H1 (cell line): ENCODE results near the gene CYYR1. TPM values are rescaled to one million over a fixed set of nuclear protein-coding genes. Genes with fewer than 3 reads are reported as not detected.

Experiments used
- CTCF ChIA-PET: fragments of 300-600 bp; sonication (Branson Sonifier 250); formaldehyde crosslinking; loops from one replicate; lab custom pipeline; 2021; ENCODE audit not compliant: partially characterized antibody; lab: Charles Lee
- POLR2A ChIA-PET: fragments of 300-600 bp; sonication (Branson Sonifier 250); formaldehyde crosslinking; loops from one replicate; lab custom pipeline; 2021; ENCODE audit warnings: inconsistent platforms; ENCODE audit not compliant: partially characterized antibody; lab: Charles Lee
- DNase-seq, 2 experiments: peaks; one replicate each; pipeline versions ENCODE4 v3.0.0 to v3.0.0-alpha.2; 2010 to 2022; ENCODE audit warnings: low spot score in 2 of 2, low read depth in 1 of 2, mixed read lengths in 1 of 2
- FAIRE-seq: peaks from 2 replicates; lab custom pipeline; 2011; peaks lifted over from hg19 to GRCh38; lab: Jason Lieb, UNC
- H2AFZ ChIP-seq: 2 replicates; pipeline ENCODE4 v1.8.1; 2012; ENCODE audit warnings: low read length, inconsistent platforms
- H2AK5ac ChIP-seq: 2 replicates; pipeline ENCODE4 v1.6.1; 2013; ENCODE audit warnings: low read depth, low read length
- H2BK120ac ChIP-seq: replicated peaks from 2 replicates; pipeline ENCODE3; 2013; ENCODE audit warnings: low read depth, low read length, inconsistent platforms
- H2BK12ac ChIP-seq: 2 replicates; pipeline ENCODE4 v1.6.1; 2013; ENCODE audit warnings: low read depth, low read length
- H2BK15ac ChIP-seq: 2 replicates; pipeline ENCODE4 v1.6.1; 2013; ENCODE audit warnings: low read length
- H2BK20ac ChIP-seq: 2 replicates; pipeline ENCODE4 v1.6.1; 2013; ENCODE audit warnings: low read length
- H2BK5ac ChIP-seq: 2 replicates; pipeline ENCODE4 v1.6.1; 2013; ENCODE audit warnings: low read depth, low read length
- H3K14ac ChIP-seq: 2 replicates; pipeline ENCODE4 v1.6.1; 2013; ENCODE audit warnings: inconsistent platforms; ENCODE audit not compliant: insufficient read length
- H3K18ac ChIP-seq: 2 replicates; pipeline ENCODE4 v1.6.1; 2013; ENCODE audit warnings: low read length; ENCODE audit errors: extremely low read depth
- H3K23ac ChIP-seq: 2 replicates; pipeline ENCODE4 v1.6.1; 2013; ENCODE audit warnings: inconsistent platforms; ENCODE audit not compliant: insufficient read length
- H3K23me2 ChIP-seq: 2 replicates; pipeline ENCODE4 v1.6.1; 2013; ENCODE audit warnings: low read depth, low read length
- H3K27ac ChIP-seq: 2 replicates; pipeline ENCODE4 v1.6.1; 2011; ENCODE audit warnings: low read depth, low read length, inconsistent platforms
- H3K27me3 ChIP-seq, 4 experiments: replicated peaks in 1 of 4; 1 replicate in 1 of 4; 2 replicates in 3 of 4; pipeline versions ENCODE4 v1.6.1 to v1.8.1; 2011 to 2013; ENCODE audit warnings: low read length in 3 of 4, mild to moderate bottlenecking in 3 of 4, inconsistent platforms in 2 of 4, mixed read lengths in 2 of 4, moderate library complexity in 1 of 4; ENCODE audit not compliant: control insufficient read depth in 3 of 4, insufficient read depth in 3 of 4; ENCODE audit errors: extremely low read depth in 1 of 4
- H3K36me3 ChIP-seq, 4 experiments: 2 replicates each; pipeline versions ENCODE4 v1.6.1 to v1.8.1; 2011 to 2013; ENCODE audit warnings: mild to moderate bottlenecking in 4 of 4, low read length in 3 of 4, moderate library complexity in 2 of 4, control low read depth in 1 of 4, inconsistent platforms in 1 of 4; ENCODE audit not compliant: insufficient read depth in 4 of 4, control insufficient read depth in 2 of 4
- H3K4ac ChIP-seq: replicated peaks from 2 replicates; pipeline ENCODE3; 2013; ENCODE audit warnings: low read length, low read depth, mixed read lengths, inconsistent platforms; ENCODE audit not compliant: insufficient read length
- H3K4me1 ChIP-seq, 4 experiments: replicated peaks in 1 of 4; 1 replicate in 1 of 4; 2 replicates in 3 of 4; pipeline versions ENCODE4 v1.6.1 to v1.8.1; 2011 to 2013; ENCODE audit warnings: low read length in 3 of 4, inconsistent platforms in 2 of 4, mixed read lengths in 1 of 4; ENCODE audit not compliant: insufficient read depth in 4 of 4, control insufficient read depth in 3 of 4
- H3K4me2 ChIP-seq, 2 experiments: 2 replicates each; pipeline versions ENCODE4 v1.6.1 to v1.8.1; 2011 to 2013; ENCODE audit warnings: low read depth in 2 of 2, low read length in 2 of 2, control low read depth in 1 of 2, inconsistent platforms in 1 of 2, mild to moderate bottlenecking in 1 of 2; ENCODE audit not compliant: insufficient read depth in 1 of 2
- H3K4me3 ChIP-seq, 4 experiments: fragments of 200-600, 300-600 bp in 1 of 4; sonication (generic), shearing (Covaris generic), sonication (Bioruptor Twin) in 1 of 4; 2 replicates each; pipeline versions ENCODE4 v1.5.1 to v1.8.1; 2011 to 2016; ENCODE audit warnings: low read length in 4 of 4, low read depth in 3 of 4, control low read depth in 2 of 4, inconsistent platforms in 2 of 4, mild to moderate bottlenecking in 2 of 4, mixed read lengths in 1 of 4, moderate library complexity in 1 of 4; ENCODE audit not compliant: insufficient read depth in 2 of 4; ENCODE audit errors: extremely low read depth in 1 of 4
- H3K56ac ChIP-seq: replicated peaks from 2 replicates; pipeline ENCODE3; 2013; ENCODE audit warnings: low read depth, mild to moderate bottlenecking, mixed read lengths, low read length, inconsistent platforms; ENCODE audit not compliant: insufficient read length
- H3K79me1 ChIP-seq: 2 replicates; pipeline ENCODE4 v1.6.1; 2013; ENCODE audit warnings: low read depth, low read length, control low read depth
- H3K79me2 ChIP-seq, 2 experiments: 2 replicates each; pipeline versions ENCODE4 v1.6.1 to v1.8.1; 2012 to 2013; ENCODE audit warnings: low read length in 2 of 2, mild to moderate bottlenecking in 2 of 2, inconsistent platforms in 1 of 2; ENCODE audit not compliant: insufficient read depth in 2 of 2, control insufficient read depth in 1 of 2
- H3K9ac ChIP-seq, 4 experiments: replicated peaks in 1 of 4; 1 replicate in 1 of 4; 2 replicates in 3 of 4; pipeline versions ENCODE4 v1.6.1 to v1.8.1; 2011 to 2013; ENCODE audit warnings: low read depth in 3 of 4, low read length in 3 of 4, control low read depth in 2 of 4, mild to moderate bottlenecking in 2 of 4, moderate library complexity in 2 of 4, inconsistent platforms in 1 of 4; ENCODE audit errors: extremely low read depth in 1 of 4
- H3K9me3 ChIP-seq, 2 experiments: 2 replicates each; pipeline versions ENCODE4 v1.6.1 to v1.8.1; 2012 to 2013; ENCODE audit warnings: mild to moderate bottlenecking in 2 of 2, moderate library complexity in 2 of 2, control low read depth in 1 of 2, inconsistent platforms in 1 of 2, low read depth in 1 of 2, low read length in 1 of 2, mixed read lengths in 1 of 2; ENCODE audit not compliant: insufficient read depth in 2 of 2
- H4K20me1 ChIP-seq, 2 experiments: replicated peaks in 1 of 2; 2 replicates each; pipeline versions ENCODE3 to v1.8.1; 2011 to 2013; ENCODE audit warnings: inconsistent platforms in 2 of 2, low read length in 2 of 2, mild to moderate bottlenecking in 1 of 2; ENCODE audit not compliant: insufficient read depth in 2 of 2, control insufficient read depth in 1 of 2
- H4K5ac ChIP-seq: 2 replicates; pipeline ENCODE4 v1.6.1; 2013; ENCODE audit warnings: low read length, low read depth, mixed read lengths, inconsistent platforms; ENCODE audit not compliant: insufficient read length
- H4K8ac ChIP-seq: 2 replicates; pipeline ENCODE4 v1.8.0; 2013; ENCODE audit warnings: mild to moderate bottlenecking, moderate library complexity, low read length, inconsistent platforms; ENCODE audit not compliant: insufficient read depth; ENCODE audit errors: extremely low read depth
- H4K91ac ChIP-seq: replicated peaks from 2 replicates; pipeline ENCODE3; 2013; ENCODE audit warnings: low read length, mixed read lengths, inconsistent platforms; ENCODE audit not compliant: insufficient read length
- CREB1 ChIP-seq: IDR thresholded peaks from 2 replicates; pipeline ENCODE4 v1.6.1; 2012; ENCODE audit warnings: inconsistent platforms
- FOSL1 ChIP-seq: IDR thresholded peaks from 2 replicates; pipeline ENCODE4 v1.6.1; 2011; ENCODE audit warnings: mild to moderate bottlenecking, low read depth, low read length, moderate library complexity; ENCODE audit not compliant: insufficient read depth
- POLR2A ChIP-seq, 2 experiments: IDR thresholded peaks; 1 replicate in 1 of 2; 2 replicates in 1 of 2; pipeline ENCODE4 v1.6.1; 2011; ENCODE audit warnings: low read depth in 2 of 2, low read length in 2 of 2, mild to moderate bottlenecking in 2 of 2; ENCODE audit errors: control extremely low read depth in 1 of 2
- WGBS, 2 experiments: shearing (Covaris generic) in 1 of 2; methylation state at CpG; one replicate each; pipeline versions ENCODE4 v1.1.6 to v1.1.7; 2013 to 2015; ENCODE audit warnings: low lambda C conversion rate in 2 of 2, mixed read lengths in 2 of 2, inconsistent platforms in 1 of 2, low coverage in 1 of 2, missing lambda C conversion rate in 1 of 2; ENCODE audit not compliant: insufficient replicate concordance in 2 of 2, insufficient coverage in 1 of 2, insufficient read length in 1 of 2; ENCODE audit errors: extremely low coverage in 1 of 2, missing lambda C conversion rate in 1 of 2; 5-methylcytosine and 5-hydroxymethylcytosine counted together
- polyA plus RNA-seq, 7 experiments: library from polyadenylated mRNA; depleted of rRNA in 3 of 7; stranded (reverse) in 5 of 7; unstranded in 2 of 7; fragments of >200 nt in 5 of 7; fragments of 200-250 nt in 2 of 7; gene quantifications; 1 replicate in 5 of 7; 2 replicates in 1 of 7; 4 replicates in 1 of 7; pipeline versions ENCODE4 v1.2.1 to v1.2.3, GENCODE V29; 2011 to 2013; ENCODE audit warnings: missing spikeins in 2 of 7, mixed read lengths in 2 of 7
- total RNA-seq: library from RNA; stranded (reverse); fragmentation: NEBNext Ultra II Directional; extraction: Animal tissue kit (Norgen Biotek cat#: 25700); gene quantifications from 2 replicates; pipeline ENCODE4 v1.2.1, GENCODE V29; 2021

CYYR1 gene
- total and polyA plus RNA-seq, 2 of the 8 experiments (the other 6 are each of a cell fraction or from before 2014, with no cell fraction given), result 12.2 to 37.9 TPM

DNA sequence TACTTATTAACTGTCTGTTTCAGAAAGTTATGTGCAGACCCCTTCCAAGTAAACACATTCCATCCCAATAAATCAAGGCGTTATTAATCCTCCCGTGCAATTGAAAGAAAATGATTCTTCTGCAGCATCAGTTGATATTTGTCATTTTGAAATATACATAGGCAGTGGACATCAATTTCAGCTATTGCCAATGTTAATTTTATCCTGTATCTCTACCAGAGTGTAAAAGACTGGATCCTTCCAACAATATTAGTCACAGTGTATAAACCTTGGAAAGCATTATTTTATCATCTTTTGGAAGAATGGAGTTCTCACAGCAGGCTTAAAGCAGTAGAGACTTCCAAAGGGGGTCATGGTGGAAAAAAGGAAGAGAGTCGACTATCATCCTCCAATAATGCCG lies 150.4 kb downstream of the CYYR1 start:
- Histone ChIP-seq H3K36me3 (no peaks in the 10 kb centered on the region), H3K9me3 (no peaks in the 10 kb centered on the region; a peak in 1 of 4 replicates), H3K79me1 (no peaks in the 10 kb centered on the region), H2BK15ac (no peak overlapping the region), H4K20me1 (no peaks in the 10 kb centered on the region), H3K18ac (no peak overlapping the region), H2AK5ac (no peak overlapping the region), H3K27me3 (no peaks in the 10 kb centered on the region), H4K91ac (no peak overlapping the region), H2BK12ac (no peak overlapping the region), H3K23me2 (no peaks in the 10 kb centered on the region), H3K14ac (no peak overlapping the region), H3K4me3 (no peak overlapping the region), H3K4ac (no peak overlapping the region), H2BK20ac (no peak overlapping the region), H3K79me2 (no peaks in the 10 kb centered on the region), H4K8ac (no peak overlapping the region), H4K5ac (no peak overlapping the region), H3K23ac (no peak overlapping the region), H2BK120ac (no peak overlapping the region)
- 94% methylated on average over 4 of the region's 4 CpGs; no CpG with 5 or more reads in 1 of the 2 experiments for WGBS, 2 experiments
- POLR2A ChIA-PET, result no interaction called here
- DNase-seq, result no peak
- FAIRE-seq, result no peak
- TF ChIP-seq POLR2A (IDR thresholded peaks at IDR 0.05; ENCODE audit: control extremely low read depth in 1 of 2, low read depth in 2 of 2, low read length in 2 of 2), result no peak
- TF ChIP-seq CREB1, result no peak
- TF ChIP-seq FOSL1, result no peak
- TF ChIP-seq, all 59 proteins: peak for 0
- CTCF ChIA-PET, result no interaction called here
- H3K4me2 ChIP-seq, result no peak overlapping the region
- no peak overlapping the region for H3K56ac ChIP-seq
- peaks cover 0 to 2% (median 0%) of the 10 kb centered on the region in 4 experiments; a peak in 1 of 7 replicates for H3K4me1 ChIP-seq
- H2BK5ac ChIP-seq, result no peak overlapping the region
- H3K9ac ChIP-seq, result no peak overlapping the region
- H3K27ac ChIP-seq, result no peak overlapping the region
- no peak overlapping the region for H2AFZ ChIP-seq
